HepG2 (cell line): ENCODE data around the gene NKD1. TPM values are rescaled to one million over a fixed set of nuclear protein-coding genes. Genes with fewer than 3 reads are reported as not detected.
A peak's percentile ranks its signal among the peaks of the same experiment; 100 is the strongest.

Source experiments
- ARID4A ChIP-seq: sonication (generic); formaldehyde crosslinking; IDR thresholded peaks from 2 replicates; pipeline ENCODE4 v1.5.0; 2020; ENCODE audit warnings: mild to moderate bottlenecking, missing genetic modification reagents, borderline replicate concordance
- CENPX ChIP-seq: sonication (generic); formaldehyde crosslinking; IDR thresholded peaks from 2 replicates; pipeline ENCODE4 v1.9.0; 2021; ENCODE audit warnings: mild to moderate bottlenecking, missing genetic modification reagents, moderate library complexity
- ELF1 ChIP-seq: sonication (generic); formaldehyde crosslinking; IDR thresholded peaks from 2 replicates; pipeline ENCODE4 v1.4.0; 2020; ENCODE audit warnings: missing genetic modification reagents
- GMEB2 ChIP-seq: IDR thresholded peaks from 2 replicates; pipeline ENCODE4 v1.6.1; 2016; ENCODE audit warnings: missing biosample characterization, missing genetic modification reagents, low read depth
- JUN ChIP-seq: sonication (generic); formaldehyde crosslinking; IDR thresholded peaks from 2 replicates; pipeline ENCODE4 v1.4.0; 2020; ENCODE audit warnings: mild to moderate bottlenecking, missing genetic modification reagents
- MBD4 ChIP-seq: IDR thresholded peaks from 2 replicates; pipeline ENCODE4 v1.6.1; 2012; ENCODE audit warnings: low read length, inconsistent platforms, borderline replicate concordance
- MBNL3 ChIP-seq: fragments of 250-450 bp; sonication (Bioruptor Pico); conservative IDR thresholded peaks from 2 replicates; pipeline ENCODE4 v1.8.0; 2022; ENCODE audit warnings: mild to moderate bottlenecking, inconsistent platforms
- REL ChIP-seq: sonication (generic); formaldehyde crosslinking; conservative IDR thresholded peaks from 2 replicates; pipeline ENCODE4 v1.8.0; 2022; ENCODE audit warnings: mild to moderate bottlenecking, missing genetic modification reagents, moderate library complexity
- RXRB ChIP-seq: IDR thresholded peaks from 2 replicates; pipeline ENCODE4 v1.6.1; 2016; ENCODE audit warnings: borderline replicate concordance, missing genetic modification reagents, missing compliant biosample characterization
- SCMH1 ChIP-seq: sonication (generic); formaldehyde crosslinking; IDR thresholded peaks from 2 replicates; pipeline ENCODE4 v1.9.0; 2021; ENCODE audit warnings: missing genetic modification reagents, mild to moderate bottlenecking, borderline replicate concordance
- SKI ChIP-seq: fragments of 450-650 bp; IDR thresholded peaks from one replicate; pipeline ENCODE4 v1.6.1; 2018; ENCODE audit warnings: mild to moderate bottlenecking; ENCODE audit not compliant: partially characterized antibody
- SNAPC2 ChIP-seq: sonication (generic); formaldehyde crosslinking; IDR thresholded peaks from 2 replicates; pipeline ENCODE4 v1.8.1; 2022; ENCODE audit warnings: mild to moderate bottlenecking, missing genetic modification reagents
- TP53 ChIP-seq: sonication (generic); formaldehyde crosslinking; conservative IDR thresholded peaks from 2 replicates; pipeline ENCODE4 v1.4.0; 2020; ENCODE audit warnings: missing genetic modification reagents
- ZFP91 ChIP-seq: sonication (generic); formaldehyde crosslinking; IDR thresholded peaks from 2 replicates; pipeline ENCODE4 v1.9.0; 2022; ENCODE audit warnings: missing genetic modification reagents, mild to moderate bottlenecking, borderline replicate concordance
- ZKSCAN5 ChIP-seq: sonication (generic); formaldehyde crosslinking; IDR thresholded peaks from 2 replicates; pipeline ENCODE4 v1.5.1; 2020; ENCODE audit warnings: mild to moderate bottlenecking, missing genetic modification reagents
- ZNF713 ChIP-seq: sonication (generic); formaldehyde crosslinking; IDR thresholded peaks from 2 replicates; pipeline ENCODE4 v1.4.0; 2020; ENCODE audit warnings: mild to moderate bottlenecking, missing genetic modification reagents
- ZNF772 ChIP-seq: sonication (generic); formaldehyde crosslinking; IDR thresholded peaks from 2 replicates; pipeline ENCODE4 v1.5.0; 2020; ENCODE audit warnings: mild to moderate bottlenecking, missing genetic modification reagents
- polyA plus RNA-seq, 8 experiments: library from polyadenylated mRNA; depleted of rRNA in 3 of 8; stranded (reverse) in 7 of 8; unstranded in 1 of 8; fragments of >200 nt; fragmentation: Illumina TruSeq in 4 of 8; extraction: Trizol in 4 of 8; gene quantifications; 2 replicates each; pipeline versions ENCODE4 v1.2.1 to v1.2.3, GENCODE V29; 2011 to 2016; ENCODE audit warnings: low read depth in 4 of 8, missing spikeins in 1 of 8, mixed read lengths in 1 of 8; ENCODE audit not compliant: insufficient read depth in 1 of 8
- total RNA-seq, 5 experiments: library from RNA; depleted of rRNA; stranded (reverse); fragments of >200 nt; fragmentation: Illumina TruSeq; extraction: Trizol; gene quantifications; 2 replicates each; pipeline ENCODE4 v1.2.3, GENCODE V29; 2016; ENCODE audit warnings: low read depth in 1 of 5
- TF ChIP-seq, protein P1 (sequence below): sonication (generic); formaldehyde crosslinking; IDR thresholded peaks from 2 replicates; pipeline ENCODE4 v1.8.0; 2022; ENCODE audit warnings: missing genetic modification reagents, mild to moderate bottlenecking, moderate library complexity, borderline replicate concordance

Gene NKD1
- total and polyA plus RNA-seq, 2 of the 13 experiments (the other 11 are each of a cell fraction or from before 2014, with no cell fraction given) = 70.4 to 121 TPM

DNA sequence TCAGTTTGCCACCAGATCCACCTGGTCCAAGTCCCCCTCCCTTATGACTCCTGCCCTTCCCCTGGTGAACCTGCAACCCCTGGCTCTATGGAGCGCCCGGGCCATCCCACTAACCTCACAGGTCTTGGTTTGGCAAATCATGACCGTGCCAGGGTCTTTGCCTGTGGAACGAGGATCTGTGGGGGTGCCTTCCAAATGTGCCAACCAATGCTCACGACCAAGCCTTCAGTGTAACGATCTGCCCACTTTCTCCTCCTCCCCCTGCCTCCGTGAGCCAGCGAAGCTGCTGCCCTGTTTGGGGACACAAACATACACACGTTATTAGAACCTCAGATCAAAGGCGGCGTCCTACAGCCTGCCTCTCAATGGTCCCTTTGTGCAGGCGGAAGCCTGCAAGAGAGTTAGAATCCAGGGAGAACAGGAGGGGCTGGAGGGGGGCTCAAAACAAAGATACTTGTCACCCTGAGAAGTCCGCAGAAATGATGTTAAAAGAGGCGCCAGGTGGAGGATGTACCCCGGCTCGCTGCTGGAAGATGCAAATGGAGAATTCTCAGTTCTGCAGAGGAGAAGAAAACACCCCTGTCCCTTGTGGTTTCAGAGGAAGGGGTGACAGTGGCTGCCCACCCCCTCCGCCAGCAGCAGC, 9.0 kb upstream of the NKD1 start (continued):
- TF ChIP-seq ZFP91 (CRISPR knock-in tag) (peak; percentile 61), SNAPC2 (CRISPR knock-in tag) (no peak; the same call in 1 of the 2 replicates), REL (CRISPR knock-in tag) (no peak), SKI (no peak), MBD4 (no peak; the same call in 1 of the 2 replicates), RXRB (peak; percentile 89), MBNL3 (CRISPR knock-in tag) (no peak), ZNF713 (CRISPR knock-in tag) (no peak), TP53 (CRISPR knock-in tag) (no peak), SCMH1 (no peak), ZKSCAN5 (no peak), GMEB2 (CRISPR knock-in tag) (0 out of 2 replicates have a peak, but pooled peaks have one; percentile 54), ZNF772 (CRISPR knock-in tag) (peak; percentile 67; the same call in 1 of the 2 replicates), ELF1 (CRISPR knock-in tag) (peak; percentile 52; the same call in 1 of the 2 replicates), JUN (CRISPR knock-in tag) (peak; percentile 76; the same call in 1 of the 2 replicates), ARID4A (CRISPR knock-in tag) (peak; percentile 65), CENPX (no peak)
- TF ChIP-seq, protein P1, sequence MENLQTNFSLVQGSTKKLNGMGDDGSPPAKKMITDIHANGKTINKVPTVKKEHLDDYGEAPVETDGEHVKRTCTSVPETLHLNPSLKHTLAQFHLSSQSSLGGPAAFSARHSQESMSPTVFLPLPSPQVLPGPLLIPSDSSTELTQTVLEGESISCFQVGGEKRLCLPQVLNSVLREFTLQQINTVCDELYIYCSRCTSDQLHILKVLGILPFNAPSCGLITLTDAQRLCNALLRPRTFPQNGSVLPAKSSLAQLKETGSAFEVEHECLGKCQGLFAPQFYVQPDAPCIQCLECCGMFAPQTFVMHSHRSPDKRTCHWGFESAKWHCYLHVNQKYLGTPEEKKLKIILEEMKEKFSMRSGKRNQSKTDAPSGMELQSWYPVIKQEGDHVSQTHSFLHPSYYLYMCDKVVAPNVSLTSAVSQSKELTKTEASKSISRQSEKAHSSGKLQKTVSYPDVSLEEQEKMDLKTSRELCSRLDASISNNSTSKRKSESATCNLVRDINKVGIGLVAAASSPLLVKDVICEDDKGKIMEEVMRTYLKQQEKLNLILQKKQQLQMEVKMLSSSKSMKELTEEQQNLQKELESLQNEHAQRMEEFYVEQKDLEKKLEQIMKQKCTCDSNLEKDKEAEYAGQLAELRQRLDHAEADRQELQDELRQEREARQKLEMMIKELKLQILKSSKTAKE (CRISPR knock-in tag) = peak; percentile 89
